Measurements from ENCODE around the gene TBC1D14.

- TF ChIP-seq POLR2A (IDR thresholded peaks at IDR 0.05) (no peak), CTCF (IDR thresholded peaks at IDR 0.05) (no peak)
Measured at GRCh38 chr4:7027913-7028312, 118.3 kb downstream of the TBC1D14 start.
